OCI-LY7 (cell line): ENCODE data around the gene MLPH. TPM values are rescaled to one million over a fixed set of nuclear protein-coding genes. Genes with fewer than 3 reads are reported as not detected.

Source experiments
- BruUV-seq: library from RNA; stranded (reverse); fragments of 400-500 nt; replicated peaks from 2 replicates; lab custom pipeline; 2021; lab: Mats Ljungman, UMichigan
- CTCF ChIA-PET: fragments of 300-600 bp; sonication (Branson Sonifier 250); formaldehyde crosslinking; loops from one replicate; lab custom pipeline; 2022; ENCODE audit warnings: antibody characterized with exemption; ENCODE audit not compliant: unreplicated experiment; lab: Charles Lee
- POLR2A ChIA-PET: fragments of 300-600 bp; sonication (Branson Sonifier 250); formaldehyde crosslinking; loops from one replicate; lab custom pipeline; 2022; ENCODE audit warnings: antibody characterized with exemption; lab: Charles Lee
- DNase-seq: peaks from one replicate; pipeline ENCODE4 v3.0.0-alpha.2; 2015; ENCODE audit warnings: low spot score
- H2AFZ ChIP-seq: fragments of 200-600 bp; sonication (generic), shearing (Covaris generic); 2 replicates; pipeline ENCODE4 v1.6.1; 2014; ENCODE audit warnings: mild to moderate bottlenecking, antibody characterized with exemption, low read length, moderate library complexity
- H3K27ac ChIP-seq: fragments of 200-600 bp; sonication (generic); 2 replicates; pipeline ENCODE4 v1.5.1; 2014; ENCODE audit warnings: mixed run types, low read depth, mild to moderate bottlenecking, moderate library complexity, low read length, inconsistent platforms; ENCODE audit not compliant: poor library complexity, severe bottlenecking
- H3K36me3 ChIP-seq: fragments of 200-600 bp; sonication (generic); 2 replicates; pipeline ENCODE4 v1.6.1; 2014; ENCODE audit warnings: mild to moderate bottlenecking, antibody characterized with exemption, low read length, moderate library complexity, mixed read lengths; ENCODE audit not compliant: insufficient read depth
- H3K4me1 ChIP-seq: fragments of 200-600 bp; sonication (generic); 2 replicates; pipeline ENCODE4 v1.5.1; 2014; ENCODE audit warnings: mild to moderate bottlenecking, low read length; ENCODE audit not compliant: insufficient read depth, poor library complexity, severe bottlenecking
- H3K4me2 ChIP-seq: fragments of 200-600 bp; sonication (generic); 2 replicates; pipeline ENCODE4 v1.6.1; 2014; ENCODE audit warnings: mild to moderate bottlenecking, low read length
- H3K4me3 ChIP-seq: fragments of 200-600 bp; sonication (generic); 2 replicates; pipeline ENCODE4 v1.5.1; 2014; ENCODE audit warnings: mild to moderate bottlenecking, low read depth, low read length; ENCODE audit not compliant: poor library complexity, severe bottlenecking
- H3K79me2 ChIP-seq: fragments of 200-600 bp; sonication (generic); 2 replicates; pipeline ENCODE4 v1.6.1; 2016; ENCODE audit warnings: low read depth, mild to moderate bottlenecking, low read length, moderate library complexity, mixed read lengths; ENCODE audit not compliant: insufficient read depth
- H3K9me2 ChIP-seq: fragments of 200-600 bp; sonication (generic); 2 replicates; pipeline ENCODE4 v1.6.1; 2016; ENCODE audit warnings: mild to moderate bottlenecking, low read length, mixed read lengths; ENCODE audit not compliant: insufficient read depth
- H3K9me3 ChIP-seq: fragments of 200-600 bp; sonication (generic); 2 replicates; pipeline ENCODE4 v1.6.1; 2014; ENCODE audit warnings: mild to moderate bottlenecking, mixed run types, low read length, mixed read lengths
- H4K20me1 ChIP-seq: fragments of 200-600 bp; sonication (generic); 2 replicates; pipeline ENCODE4 v1.6.1; 2014; ENCODE audit warnings: mild to moderate bottlenecking, antibody characterized with exemption, low read length, moderate library complexity, mixed read lengths; ENCODE audit not compliant: insufficient read depth
- CTCF ChIP-seq: fragments of 200-600 bp; sonication (generic); conservative IDR thresholded peaks from 2 replicates; pipeline ENCODE4 v1.5.1; 2014; ENCODE audit warnings: mild to moderate bottlenecking, antibody characterized with exemption, low read length, moderate library complexity, mixed read lengths
- EZH2phosphoT487 ChIP-seq: fragments of 200-600 bp; sonication (generic); IDR thresholded peaks from 2 replicates; pipeline ENCODE4 v1.6.1; 2018; ENCODE audit warnings: low read depth, borderline replicate concordance, mild to moderate bottlenecking, mixed run types, antibody characterized with exemption, low read length, moderate library complexity, mixed read lengths
- intact Hi-C: fragments of 100-400 bp; cut with micrococcal nuclease; formaldehyde crosslinking; loops from one replicate; pipeline ENCODE4 v1.10.0; 2022; ENCODE audit not compliant: unreplicated experiment
- total RNA-seq, 2 experiments: library from RNA; depleted of rRNA in 1 of 2; stranded (reverse); fragments of >200 nt in 1 of 2; shearing (Covaris generic) in 1 of 2; gene quantifications; 2 replicates each; pipeline ENCODE4 v1.2.3, GENCODE V29; 2014 to 2022

Gene MLPH
- total RNA-seq, 2 experiments from 2014 or later, result not detected

- H3K36me3 ChIP-seq, result no peaks in the 10 kb centered on the region
- intact Hi-C loops, result loop anchor here (1.0 to 2.0 kb wide), 4 partner anchors 60 to 358 kb away; no protein-coding TSS in a partner anchor
- H3K4me3 ChIP-seq, result no peak overlapping the region
- H3K79me2 ChIP-seq, result no peaks in the 10 kb centered on the region
- H3K9me3 ChIP-seq, result no peaks in the 10 kb centered on the region
- no peak overlapping the region for H3K27ac ChIP-seq
- TF ChIP-seq EZH2phosphoT487 (no peak), CTCF (no peak)
- CTCF ChIA-PET, result interaction anchor here (0.8 to 2.5 kb wide), 2 partner anchors 60 to 68 kb away, joined by 4 to 36 read pairs; no protein-coding TSS in a partner anchor
- no peak overlapping the region for H3K4me2 ChIP-seq
- H4K20me1 ChIP-seq, result no peaks in the 10 kb centered on the region
- H2AFZ ChIP-seq, result no peak overlapping the region
- BruUV-seq, result no TSS peak
- DNase-seq, result no peak
- no peaks in the 10 kb centered on the region for H3K9me2 ChIP-seq
- H3K4me1 ChIP-seq, result peaks cover 33% of the 10 kb centered on the region
- POLR2A ChIA-PET, result interaction anchor here (0.7 kb wide), 1 partner anchor 146 kb away, joined by 3 read pairs; no protein-coding TSS in a partner anchor
Measured at GRCh38 chr2:237511885-237512405, 24.9 kb downstream of the MLPH start.

- Histone ChIP-seq H3K4me1 (peaks cover 33% of the 10 kb centered on the region), H3K4me2 (no peak overlapping the region), H3K4me3 (no peak overlapping the region), H3K79me2 (no peaks in the 10 kb centered on the region), H3K9me2 (no peaks in the 10 kb centered on the region), H3K36me3 (no peaks in the 10 kb centered on the region), H3K9me3 (no peaks in the 10 kb centered on the region), H4K20me1 (no peaks in the 10 kb centered on the region), H3K27ac (no peak overlapping the region), H2AFZ (no peak overlapping the region)
- ChIA-PET POLR2A (interaction anchor here (0.6 to 1.2 kb wide), 5 partner anchors 12 to 1450 kb away, joined by 3 to 4 read pairs (median 3); no protein-coding TSS in a partner anchor), CTCF (interaction anchor here (0.8 to 2.5 kb wide), 2 partner anchors 59 to 67 kb away, joined by 4 to 36 read pairs; no protein-coding TSS in a partner anchor)
- DNase-seq, result peak; percentile 85
- intact Hi-C loops, result loop anchor here (1.0 to 2.0 kb wide), 4 partner anchors 59 to 359 kb away; no protein-coding TSS in a partner anchor
- BruUV-seq, result no TSS peak
- TF ChIP-seq EZH2phosphoT487 (no peak), CTCF (peak; percentile 97)
Measured at GRCh38 chr2:237512774-237513466, 25.9 kb downstream of the MLPH start.
